Trophoblast cell (in vitro differentiated cells and primary cell): ENCODE results near the gene XPC.
A peak's percentile ranks its signal among the peaks of the same experiment; 100 is the strongest.
"Not testable (repeated sequence)": the region's sequence is repeated elsewhere in the genome, so short reads cannot be mapped to it uniquely, and the experiment has no call there.

Experiments used
- DNase-seq, 2 donors: peaks; one replicate each; pipeline ENCODE4 v3.0.0-alpha.2; 2016
- H2AFZ ChIP-seq: 2 replicates; pipeline ENCODE4 v1.6.1; 2013; ENCODE audit warnings: low read length, moderate library complexity, mild to moderate bottlenecking; ENCODE audit not compliant: insufficient read depth, poor library complexity
- H2AK5ac ChIP-seq: 2 replicates; pipeline ENCODE4 v1.6.1; 2013; ENCODE audit warnings: mild to moderate bottlenecking, low read length
- H2BK120ac ChIP-seq: 2 replicates; pipeline ENCODE4 v1.6.1; 2013; ENCODE audit warnings: low read length, mild to moderate bottlenecking, moderate library complexity; ENCODE audit not compliant: insufficient read depth, poor library complexity
- H2BK12ac ChIP-seq: 2 replicates; pipeline ENCODE4 v1.6.1; 2013; ENCODE audit warnings: mild to moderate bottlenecking, low read length, moderate library complexity
- H2BK5ac ChIP-seq: 2 replicates; pipeline ENCODE4 v1.6.1; 2013; ENCODE audit warnings: low read length, low read depth, moderate library complexity, mild to moderate bottlenecking; ENCODE audit not compliant: poor library complexity
- H3K14ac ChIP-seq: 2 replicates; pipeline ENCODE4 v1.6.1; 2013; ENCODE audit warnings: mild to moderate bottlenecking, low read length
- H3K18ac ChIP-seq: 2 replicates; pipeline ENCODE4 v1.6.1; 2013; ENCODE audit warnings: mild to moderate bottlenecking, low read length
- H3K23ac ChIP-seq: 2 replicates; pipeline ENCODE4 v1.6.1; 2013; ENCODE audit warnings: low read length
- H3K27ac ChIP-seq: 2 replicates; pipeline ENCODE4 v1.5.1; 2013; ENCODE audit warnings: low read depth, mild to moderate bottlenecking, inconsistent platforms, low read length, moderate library complexity
- H3K27me3 ChIP-seq: 2 replicates; pipeline ENCODE4 v1.6.1; 2013; ENCODE audit warnings: inconsistent platforms, mild to moderate bottlenecking, low read length, moderate library complexity; ENCODE audit not compliant: insufficient read depth
- H3K36me3 ChIP-seq, 2 experiments: 1 replicate in 1 of 2; 2 replicates in 1 of 2; pipeline ENCODE4 v1.6.1; 2013; ENCODE audit warnings: low read length in 2 of 2, mild to moderate bottlenecking in 2 of 2, moderate library complexity in 1 of 2; ENCODE audit not compliant: insufficient read depth in 2 of 2, control insufficient read depth in 1 of 2
- H3K4ac ChIP-seq: 2 replicates; pipeline ENCODE4 v1.6.1; 2013; ENCODE audit warnings: low read depth, mild to moderate bottlenecking, low read length, moderate library complexity
- H3K4me1 ChIP-seq, 2 experiments: 1 replicate in 1 of 2; 2 replicates in 1 of 2; pipeline ENCODE4 v1.6.1; 2013; ENCODE audit warnings: low read length in 2 of 2, mild to moderate bottlenecking in 2 of 2, moderate library complexity in 1 of 2; ENCODE audit not compliant: insufficient read depth in 2 of 2, control insufficient read depth in 1 of 2
- H3K4me2 ChIP-seq: 2 replicates; pipeline ENCODE4 v1.6.1; 2013; ENCODE audit warnings: inconsistent platforms, mild to moderate bottlenecking, low read length, moderate library complexity
- H3K4me3 ChIP-seq: 2 replicates; pipeline ENCODE4 v1.5.1; 2013; ENCODE audit warnings: mild to moderate bottlenecking, low read depth, low read length, inconsistent platforms
- H3K79me1 ChIP-seq: one replicate; pipeline ENCODE4 v1.6.1; 2013; ENCODE audit warnings: low read length
- H3K79me2 ChIP-seq: 2 replicates; pipeline ENCODE4 v1.6.1; 2013; ENCODE audit warnings: low read length, mild to moderate bottlenecking; ENCODE audit not compliant: control insufficient read depth, insufficient read depth, poor library complexity
- H3K9ac ChIP-seq: 2 replicates; pipeline ENCODE4 v1.6.1; 2013; ENCODE audit warnings: mild to moderate bottlenecking, low read length
- H3K9me3 ChIP-seq: 2 replicates; pipeline ENCODE4 v1.6.1; 2013; ENCODE audit warnings: low read depth, mild to moderate bottlenecking, control low read depth, inconsistent platforms, low read length; ENCODE audit not compliant: insufficient read depth
- H4K12ac ChIP-seq: 2 replicates; pipeline ENCODE4 v1.6.1; 2013; ENCODE audit warnings: low read depth, mild to moderate bottlenecking, low read length, moderate library complexity
- H4K8ac ChIP-seq: 2 replicates; pipeline ENCODE4 v1.6.1; 2013; ENCODE audit warnings: low read depth, mild to moderate bottlenecking, low read length, moderate library complexity
- H4K91ac ChIP-seq: one replicate; pipeline ENCODE4 v1.6.1; 2013; ENCODE audit warnings: low read depth, mild to moderate bottlenecking, low read length, moderate library complexity
- WGBS: extraction: QIAGEN DNeasy Blood & Tissue Kit; methylation state at CpG from one replicate; pipeline ENCODE4 v1.1.7; 2013; ENCODE audit warnings: missing lambda C conversion rate; ENCODE audit not compliant: insufficient read length, insufficient coverage; ENCODE audit errors: extremely low coverage; 5-methylcytosine and 5-hydroxymethylcytosine counted together

Gene XPC

GRCh38 chr3:14117468-14118399 lies 60.7 kb downstream of the XPC start:
- Histone ChIP-seq H3K18ac (no peak overlapping the region), H4K12ac (no peak overlapping the region), H3K9ac (no peak overlapping the region), H3K79me2 (no peaks in the 10 kb centered on the region), H3K4ac (no peak overlapping the region), H4K8ac (no peak overlapping the region), H3K27me3 (no peaks in the 10 kb centered on the region), H2BK12ac (no peak overlapping the region), H3K23ac (no peak overlapping the region), H3K36me3 (peaks cover 8 to 14% of the 10 kb centered on the region in 2 experiments), H3K4me1 (peaks cover 7 to 11% of the 10 kb centered on the region in 2 experiments), H4K91ac (no peak overlapping the region), H2BK5ac (no peak overlapping the region), H3K14ac (no peak overlapping the region), H2AK5ac (no peak overlapping the region), H2AFZ (no peak overlapping the region), H2BK120ac (no peak overlapping the region), H3K27ac (no peak overlapping the region), H3K4me2 (no peak overlapping the region), H3K4me3 (no peak overlapping the region), H3K9me3 (no peaks in the 10 kb centered on the region), H3K79me1 (no peaks in the 10 kb centered on the region)
- no peak for DNase-seq
- WGBS = no CpG with 5 or more reads among the region's 10 CpGs

DNA sequence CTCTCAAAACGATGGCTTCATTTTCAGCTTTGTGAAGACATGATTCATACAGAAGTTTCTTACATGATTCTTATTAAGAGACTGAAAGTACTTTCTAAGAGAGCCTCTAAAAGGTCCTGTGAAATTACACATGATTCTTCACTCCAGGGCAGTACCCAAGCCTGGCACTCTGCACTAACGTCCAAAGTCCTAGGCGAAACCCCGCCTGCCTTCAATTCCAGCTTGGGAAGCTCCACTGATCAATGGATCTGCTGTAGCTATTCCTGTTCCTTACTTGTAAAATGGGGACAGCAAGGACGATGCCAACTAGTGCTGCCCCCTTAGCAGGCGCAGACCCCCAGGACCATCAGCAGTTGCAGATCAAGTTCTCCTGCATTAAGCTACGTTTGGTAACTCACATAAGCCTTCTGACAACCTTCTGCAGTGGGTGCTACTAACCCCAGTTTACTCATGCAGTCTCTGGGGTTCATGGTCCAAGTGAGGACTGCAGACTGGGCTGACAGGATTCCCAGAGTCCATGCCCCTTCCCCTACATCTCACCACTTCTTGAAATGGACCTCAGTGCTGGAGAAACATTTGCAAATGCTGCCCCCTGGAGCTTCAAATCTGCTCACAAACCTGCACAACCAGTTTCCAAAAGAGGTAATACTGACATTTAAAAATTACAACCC lies 64.3 kb downstream of the XPC start:
- no peak overlapping the region for H3K18ac ChIP-seq
- WGBS = no CpG with 5 or more reads among the region's 7 CpGs

DNA sequence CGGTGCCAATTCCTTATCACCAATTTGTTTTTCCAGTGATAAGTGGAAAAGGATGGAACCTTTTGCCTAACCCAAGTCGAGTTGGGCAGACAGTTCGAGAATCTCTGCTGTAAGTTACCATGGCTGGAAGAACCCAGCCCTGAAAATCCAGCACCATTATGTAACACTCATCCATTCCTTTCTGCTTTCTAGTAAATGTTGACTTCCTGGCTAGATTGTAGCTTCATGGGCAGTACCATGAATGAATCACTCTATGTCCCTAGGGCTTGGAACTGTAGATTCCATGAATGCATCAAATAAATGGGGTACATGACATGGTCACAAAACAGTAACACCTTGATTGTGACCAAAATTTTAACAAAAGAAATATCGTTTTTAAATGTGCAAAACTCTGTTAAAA lies 67.7 kb downstream of the XPC start:
- no peak overlapping the region for H3K4ac ChIP-seq
- H4K12ac ChIP-seq = no peak overlapping the region
- no peak overlapping the region for H2AFZ ChIP-seq
- no peak overlapping the region for H4K91ac ChIP-seq
- no peaks in the 10 kb centered on the region for H3K27me3 ChIP-seq
- no peak overlapping the region for H2BK5ac ChIP-seq
- no peak overlapping the region for H3K9ac ChIP-seq
- no peak overlapping the region for H3K4me3 ChIP-seq
- H3K4me2 ChIP-seq = no peak overlapping the region
- H3K36me3 ChIP-seq = peaks cover 4 to 9% of the 10 kb centered on the region in 2 experiments
- no peak overlapping the region for H2AK5ac ChIP-seq
- H2BK120ac ChIP-seq = no peak overlapping the region
- H3K18ac ChIP-seq = no peak overlapping the region
- no peaks in the 10 kb centered on the region for H3K79me1 ChIP-seq
- no peak overlapping the region for H3K14ac ChIP-seq
- H3K23ac ChIP-seq = no peak overlapping the region
- DNase-seq = no peak
- no peak overlapping the region for H3K27ac ChIP-seq
- H3K4me1 ChIP-seq = peaks cover 4% of the 10 kb centered on the region in 2 experiments
- H4K8ac ChIP-seq = no peak overlapping the region
- H3K9me3 ChIP-seq = no peaks in the 10 kb centered on the region
- H2BK12ac ChIP-seq = no peak overlapping the region
- H3K79me2 ChIP-seq = no peaks in the 10 kb centered on the region
- no CpG with 5 or more reads among the region's 4 CpGs for WGBS

More for the DNA sequence above, 64.3 kb downstream of the XPC start:
- Histone ChIP-seq H3K79me1 (no peaks in the 10 kb centered on the region), H4K12ac (no peak overlapping the region), H3K36me3 (peaks cover 4 to 15% of the 10 kb centered on the region in 2 experiments), H3K4me3 (no peak overlapping the region), H3K9ac (no peak overlapping the region), H3K27me3 (no peaks in the 10 kb centered on the region), H2AFZ (no peak overlapping the region), H3K14ac (no peak overlapping the region), H4K91ac (no peak overlapping the region), H2BK12ac (no peak overlapping the region), H3K4me2 (no peak overlapping the region), H2BK120ac (no peak overlapping the region), H3K23ac (no peak overlapping the region), H3K4ac (no peak overlapping the region), H3K27ac (no peak overlapping the region), H4K8ac (no peak overlapping the region), H3K9me3 (no peaks in the 10 kb centered on the region), H2BK5ac (no peak overlapping the region), H3K79me2 (no peaks in the 10 kb centered on the region), H3K4me1 (peaks cover 4% of the 10 kb centered on the region in 2 experiments), H2AK5ac (no peak overlapping the region)
- peak; percentile 35 to 59 for DNase-seq

GRCh38 chr3:14109821-14110220 lies 68.6 kb downstream of the XPC start:
- H2AFZ ChIP-seq, H3K4me3 ChIP-seq, H3K27ac ChIP-seq, H3K79me2 ChIP-seq, H4K91ac ChIP-seq, H3K18ac ChIP-seq, H3K79me1 ChIP-seq, H3K4ac ChIP-seq, H4K8ac ChIP-seq, H2BK120ac ChIP-seq, H3K36me3 ChIP-seq, H4K12ac ChIP-seq, H2AK5ac ChIP-seq, DNase-seq, H3K23ac ChIP-seq, H3K14ac ChIP-seq, H2BK5ac ChIP-seq, H3K4me2 ChIP-seq, H3K9ac ChIP-seq, H3K9me3 ChIP-seq, H3K27me3 ChIP-seq, H2BK12ac ChIP-seq, H3K4me1 ChIP-seq: not testable (repeated sequence)
- no CpG with 5 or more reads among the region's 5 CpGs for WGBS
